ENCODE results near the gene EPAS1. TPM values are rescaled to one million over a fixed set of nuclear protein-coding genes. Genes with fewer than 3 reads are reported as not detected.

Gene EPAS1
- total RNA-seq, 1 experiment from 2014 or later, result 55.9 TPM

DNA sequence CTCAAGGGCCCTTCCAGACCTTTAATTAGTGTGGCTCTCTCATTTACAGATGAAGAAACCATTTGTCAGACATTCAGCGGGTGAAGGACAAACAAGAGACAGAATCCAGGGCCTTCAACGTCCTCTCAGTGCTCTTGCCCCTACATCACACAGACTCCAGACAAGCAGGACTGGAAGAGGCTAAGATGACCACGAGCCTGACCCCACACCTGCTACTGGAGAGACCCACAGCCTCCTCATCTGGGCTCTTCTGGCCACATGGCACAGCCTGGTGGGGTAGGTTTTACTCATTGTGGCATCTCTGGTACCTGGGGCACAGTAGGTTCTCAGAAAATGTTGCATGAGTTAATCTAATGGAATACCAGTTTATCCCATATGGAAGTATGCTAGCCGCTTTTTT is 112.5 kb downstream of the EPAS1 start:
- H2AFZ ChIP-seq (ENCODE audit: low read depth, low read length, poor library complexity, severe bottlenecking), result no peak overlapping the region
- POLR2A ChIA-PET, result no interaction called here
- no peak overlapping the region for H3K27ac ChIP-seq (ENCODE audit: low read depth, low read length)

More for the DNA sequence above, 112.5 kb downstream of the EPAS1 start:
- no peak for TF ChIP-seq TCF7L2 (IDR thresholded peaks at IDR 0.05; ENCODE audit: borderline replicate concordance, extremely low read depth, insufficient read depth, insufficient read length)
- TF ChIP-seq REST (IDR thresholded peaks at IDR 0.05; ENCODE audit: low read depth), result no peak
- TF ChIP-seq ELF1 (IDR thresholded peaks at IDR 0.05; ENCODE audit: borderline replicate concordance, low read depth), result no peak
- TF ChIP-seq, protein P1, sequence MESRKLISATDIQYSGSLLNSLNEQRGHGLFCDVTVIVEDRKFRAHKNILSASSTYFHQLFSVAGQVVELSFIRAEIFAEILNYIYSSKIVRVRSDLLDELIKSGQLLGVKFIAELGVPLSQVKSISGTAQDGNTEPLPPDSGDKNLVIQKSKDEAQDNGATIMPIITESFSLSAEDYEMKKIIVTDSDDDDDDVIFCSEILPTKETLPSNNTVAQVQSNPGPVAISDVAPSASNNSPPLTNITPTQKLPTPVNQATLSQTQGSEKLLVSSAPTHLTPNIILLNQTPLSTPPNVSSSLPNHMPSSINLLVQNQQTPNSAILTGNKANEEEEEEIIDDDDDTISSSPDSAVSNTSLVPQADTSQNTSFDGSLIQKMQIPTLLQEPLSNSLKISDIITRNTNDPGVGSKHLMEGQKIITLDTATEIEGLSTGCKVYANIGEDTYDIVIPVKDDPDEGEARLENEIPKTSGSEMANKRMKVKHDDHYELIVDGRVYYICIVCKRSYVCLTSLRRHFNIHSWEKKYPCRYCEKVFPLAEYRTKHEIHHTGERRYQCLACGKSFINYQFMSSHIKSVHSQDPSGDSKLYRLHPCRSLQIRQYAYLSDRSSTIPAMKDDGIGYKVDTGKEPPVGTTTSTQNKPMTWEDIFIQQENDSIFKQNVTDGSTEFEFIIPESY (IDR thresholded peaks at IDR 0.05; ENCODE audit: extremely low read depth, insufficient replicate concordance, low read length), result no peak
- no peak for TF ChIP-seq EZH2 (IDR thresholded peaks at IDR 0.05)
- TF ChIP-seq ATF3 (IDR thresholded peaks at IDR 0.05), result no peak
- TF ChIP-seq JUND (IDR thresholded peaks at IDR 0.05), result no peak
- no peak for TF ChIP-seq YY1 (IDR thresholded peaks at IDR 0.05; ENCODE audit: extremely low read depth, insufficient replicate concordance, low read depth, low read length)
- no peak for TF ChIP-seq CTCF (IDR thresholded peaks at IDR 0.05 in 2 of 3, conservative IDR thresholded peaks at IDR 0.05 in 1 of 3; ENCODE audit: borderline replicate concordance in 1 of 3, insufficient read depth in 1 of 3, low read depth in 2 of 3, low read length in 2 of 3)
- no peak for TF ChIP-seq RAD21 (IDR thresholded peaks at IDR 0.05; ENCODE audit: low read depth)
- no peak for TF ChIP-seq FOSL1 (IDR thresholded peaks at IDR 0.05; ENCODE audit: low read depth)
- no peak for TF ChIP-seq CEBPB (IDR thresholded peaks at IDR 0.05; ENCODE audit: low read depth)
- TF ChIP-seq CBX3 (IDR thresholded peaks at IDR 0.05; ENCODE audit: low read depth), result no peak
- Histone ChIP-seq H3K9ac (ENCODE audit: low read length) (no peak overlapping the region), H3K9me3 (ENCODE audit: control insufficient read depth in 1 of 2, insufficient read depth in 1 of 2, low read depth in 1 of 2, low read length in 2 of 2) (no peaks in the 10 kb centered on the region), H3K79me2 (ENCODE audit: insufficient read depth, low read length) (no peaks in the 10 kb centered on the region), H4K20me1 (ENCODE audit: insufficient read depth) (no peaks in the 10 kb centered on the region), H3K4me3 (replicated peaks in 1 of 2; ENCODE audit: low read depth in 1 of 2, low read length in 2 of 2) (no peak overlapping the region), H3K4me1 (ENCODE audit: control insufficient read depth in 1 of 2, insufficient read depth in 2 of 2, low read length in 2 of 2) (peaks cover 0 to 10% of the 10 kb centered on the region in 2 experiments; a peak in 2 of 4 replicates), H3K4me2 (ENCODE audit: low read length) (no peak overlapping the region), H3K36me3 (ENCODE audit: control insufficient read depth in 1 of 2, insufficient read depth in 2 of 2, low read length in 2 of 2) (no peaks in the 10 kb centered on the region), H3K27me3 (ENCODE audit: insufficient read depth, low read length) (no peaks in the 10 kb centered on the region), H3K9me2 (ENCODE audit: insufficient read depth) (no peaks in the 10 kb centered on the region)
- ATAC-seq (no peak), DNase-seq (ENCODE audit: low read depth, low spot score) (no peak)
- BruUV-seq (replicated peaks), result no TSS peak
- CTCF ChIA-PET, result no interaction called here
- RAD21 ChIA-PET (ENCODE audit: low non-redundant PET in 1 of 2, low total read pairs in 2 of 2, uncharacterized antibody in 2 of 2, unreplicated experiment in 2 of 2), result no interaction called here
- intact Hi-C loops (cut with micrococcal nuclease), result no loop called here

All from HCT116 (cell line).